NOMO-1 treated with DMSO at 0.1 percent for 48 hours (cell line): ENCODE results near the gene RAPGEF5.

Source experiments
- DNase-seq: peaks from one replicate; lab custom pipeline; 2025; ENCODE audit not compliant: unreplicated experiment; lab: John Stamatoyannopoulos, UW

The RAPGEF5 gene

DNA sequence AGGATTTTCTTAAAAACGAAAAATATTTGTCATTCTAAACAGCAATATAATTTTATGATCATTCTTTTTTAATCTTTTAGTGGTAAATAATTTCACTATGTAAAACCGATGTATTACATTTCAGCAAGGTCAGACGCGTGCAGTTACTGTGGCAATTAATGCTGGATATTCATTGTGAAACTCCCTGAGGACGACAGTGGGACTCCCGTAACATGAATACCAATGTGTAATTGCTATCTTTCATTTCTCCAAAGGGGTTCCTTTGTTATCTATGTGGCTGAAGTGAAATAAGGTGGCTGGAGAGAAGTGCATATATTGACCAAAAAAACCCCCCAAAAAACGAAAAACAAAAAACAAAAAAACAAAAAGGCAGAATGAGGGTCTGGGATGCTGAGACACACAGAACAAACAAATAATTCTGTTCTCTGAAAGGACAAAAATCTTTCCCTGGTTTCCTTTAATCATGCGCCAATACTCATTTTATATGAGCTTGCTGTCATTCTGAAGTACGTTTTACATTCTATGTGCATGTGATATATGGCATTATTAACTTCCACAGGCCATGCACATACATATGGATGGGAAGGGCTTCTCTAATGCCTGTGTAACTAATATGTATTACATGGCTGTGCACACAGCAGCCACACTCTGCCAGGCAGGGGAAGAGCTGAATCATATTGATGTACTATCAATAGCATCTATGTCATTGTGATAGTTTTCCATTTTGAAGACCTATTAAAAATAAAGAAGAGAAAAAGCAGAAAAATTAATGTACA lies 161.4 kb downstream of the RAPGEF5 start:
- DNase-seq, result no peak

DNA sequence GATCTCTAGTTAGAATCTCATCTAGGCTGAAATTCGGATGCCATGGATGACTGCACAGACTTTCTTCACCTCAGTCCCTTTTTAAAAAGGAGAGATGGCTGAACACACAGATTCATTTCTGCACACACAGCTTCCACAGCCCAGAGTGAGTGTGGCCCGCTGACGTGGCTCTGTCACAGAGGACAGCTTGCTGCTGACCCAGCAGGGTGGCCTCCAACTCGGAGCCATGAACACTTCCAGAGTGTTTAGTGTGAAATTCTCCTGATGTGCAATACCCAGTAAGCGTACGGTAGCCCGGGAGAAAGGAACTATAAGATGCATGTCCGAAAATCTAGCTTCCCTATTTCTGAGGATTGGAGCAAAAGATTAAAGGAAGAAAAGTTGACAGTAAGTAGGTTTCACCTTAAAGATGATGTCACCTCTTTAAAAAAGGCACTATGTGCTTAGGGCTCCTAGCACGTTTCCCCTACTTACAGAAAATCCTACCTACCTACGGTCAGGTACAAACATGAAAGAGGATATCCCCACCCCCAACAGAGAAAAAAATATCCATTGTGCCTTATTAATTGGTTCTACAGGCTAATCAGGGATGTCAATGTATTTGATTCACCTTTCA lies 162.2 kb downstream of the RAPGEF5 start:
- no peak for DNase-seq

GRCh38 chr7:22193450-22193983 lies 163.4 kb downstream of the RAPGEF5 start:
- DNase-seq, result no peak

DNA sequence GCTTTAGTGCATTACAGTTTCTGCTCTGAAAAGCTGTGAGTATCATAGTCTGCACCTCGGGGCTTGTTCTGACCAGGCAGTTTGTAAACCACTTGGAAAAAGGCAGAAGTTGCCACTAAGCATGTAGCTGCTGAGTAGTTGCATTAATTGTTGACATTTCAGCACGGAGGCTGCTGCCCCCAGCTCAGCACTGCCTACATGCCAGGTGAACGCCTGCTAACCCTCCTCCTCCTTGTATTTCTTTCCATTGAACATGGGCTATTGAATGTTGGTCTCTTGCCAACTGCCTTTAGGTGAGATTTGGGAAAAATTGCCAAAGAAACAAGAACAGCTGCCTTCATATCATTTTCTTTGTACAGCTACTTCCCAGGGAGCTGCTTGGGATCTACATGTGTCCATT lies 164.2 kb downstream of the RAPGEF5 start:
- DNase-seq, result no peak

DNA sequence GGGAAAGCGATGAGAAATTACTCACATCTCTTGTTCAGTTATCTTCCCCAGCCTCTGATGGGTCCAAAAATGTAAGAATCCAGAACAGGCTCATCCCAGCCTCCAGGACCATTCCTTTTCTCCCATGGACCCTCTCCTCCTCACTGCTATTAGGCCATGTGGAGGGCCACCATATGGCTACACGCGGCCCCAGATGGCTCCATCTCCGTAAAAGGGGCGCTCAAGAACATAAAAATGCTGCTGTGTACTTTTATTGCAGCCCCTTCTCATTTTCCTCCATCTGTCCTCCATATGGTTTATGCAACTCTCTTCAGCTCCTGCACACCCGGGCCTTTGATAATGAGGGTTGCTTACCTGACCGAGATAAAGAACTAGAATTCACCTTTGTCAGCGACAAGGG lies 166.2 kb downstream of the RAPGEF5 start:
- no peak for DNase-seq

DNA sequence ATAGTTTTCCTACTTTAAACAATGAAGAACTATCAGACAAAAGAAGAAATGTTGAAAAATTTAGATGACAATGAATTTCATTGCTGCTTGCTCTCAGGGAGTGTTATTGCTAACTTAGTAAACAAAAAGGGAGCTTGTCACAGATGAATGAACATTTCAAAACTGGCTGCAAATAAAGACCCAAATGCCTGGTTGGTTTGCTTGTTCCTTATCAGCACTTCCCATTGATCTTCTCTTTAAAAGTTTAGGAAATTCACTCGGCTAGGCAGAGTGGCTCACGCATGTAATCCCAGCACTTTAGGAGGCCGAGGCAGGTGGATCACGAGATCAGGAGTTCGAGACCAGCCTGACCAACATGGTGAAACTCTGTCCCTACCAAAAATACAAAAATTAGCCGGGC lies 167.2 kb downstream of the RAPGEF5 start:
- no peak for DNase-seq

GRCh38 chr7:22189230-22189629 lies 167.7 kb downstream of the RAPGEF5 start:
- DNase-seq, result no peak

DNA sequence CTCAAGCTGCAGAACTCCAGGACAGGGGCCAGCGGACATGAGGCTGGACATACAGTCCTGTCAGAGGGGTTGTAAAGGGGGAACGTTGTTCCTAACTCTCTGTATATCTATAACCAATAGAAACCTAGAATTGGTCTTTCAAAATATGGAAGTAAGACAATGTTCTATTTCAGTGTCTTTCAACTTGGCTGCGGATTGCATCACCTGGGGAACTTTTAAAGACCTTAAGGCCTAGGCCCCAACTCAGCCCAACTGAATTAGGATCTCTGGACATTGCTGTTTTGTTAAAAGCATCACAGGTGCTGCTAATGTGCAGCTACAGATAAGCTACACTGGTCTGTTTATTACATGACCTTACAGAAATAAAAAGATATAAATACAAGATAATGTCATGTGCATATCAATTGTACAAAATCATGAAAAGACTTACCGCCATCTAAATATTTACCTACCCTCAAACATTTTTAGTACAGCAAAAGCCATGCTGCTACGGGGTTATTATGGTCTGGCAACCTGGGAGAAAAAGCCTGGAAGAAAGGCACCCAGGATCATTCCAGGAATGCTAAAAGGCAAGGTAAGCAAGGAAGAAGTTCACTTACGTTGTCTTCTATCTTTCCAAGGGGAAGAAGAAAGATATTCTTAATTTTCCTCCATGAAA lies 169.1 kb downstream of the RAPGEF5 start:
- no peak for DNase-seq

DNA sequence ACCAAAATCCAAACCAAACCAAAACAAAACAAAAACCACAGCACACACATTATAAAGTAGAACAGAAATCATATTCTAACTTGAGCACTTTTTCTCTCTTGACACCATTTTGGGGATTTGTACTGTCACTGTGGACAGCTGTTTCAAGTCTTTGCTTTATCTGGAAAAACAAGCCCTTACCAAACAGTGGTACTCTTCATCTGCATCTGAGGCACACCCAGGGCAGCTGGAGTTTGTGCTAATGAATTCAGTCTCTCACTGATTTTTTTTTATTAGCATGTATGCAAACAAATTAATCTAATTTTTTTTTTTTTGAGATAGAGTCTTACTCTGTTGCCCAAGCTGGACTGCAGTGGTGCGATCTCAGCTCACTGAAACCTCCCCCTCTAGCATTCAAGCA lies 171.4 kb downstream of the RAPGEF5 start:
- no peak for DNase-seq

GRCh38 chr7:22184549-22185199 lies 172.3 kb downstream of the RAPGEF5 start:
- DNase-seq, result no peak

GRCh38 chr7:22183522-22184280 lies 173.3 kb downstream of the RAPGEF5 start:
- DNase-seq, result no peak

DNA sequence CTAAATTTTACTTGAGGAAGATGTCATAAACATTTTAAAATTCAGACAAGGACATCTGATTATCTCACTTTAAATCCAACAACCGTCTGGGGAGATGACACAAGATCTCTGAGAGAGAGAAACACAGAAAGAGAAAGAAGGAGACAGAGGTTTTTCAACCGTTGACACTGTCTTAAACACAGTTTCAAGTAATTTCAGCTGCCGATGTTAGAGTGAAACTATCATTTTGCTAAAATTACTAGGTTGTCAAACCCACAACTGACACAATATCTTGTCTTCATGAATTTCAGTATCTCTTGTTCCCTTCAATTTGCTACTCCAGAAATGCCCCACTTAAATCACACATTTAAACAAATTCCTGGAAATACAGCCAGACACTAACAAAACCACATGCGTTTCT lies 174.8 kb downstream of the RAPGEF5 start:
- no peak for DNase-seq

GRCh38 chr7:22181663-22182062 lies 175.3 kb downstream of the RAPGEF5 start:
- no peak for DNase-seq

DNA sequence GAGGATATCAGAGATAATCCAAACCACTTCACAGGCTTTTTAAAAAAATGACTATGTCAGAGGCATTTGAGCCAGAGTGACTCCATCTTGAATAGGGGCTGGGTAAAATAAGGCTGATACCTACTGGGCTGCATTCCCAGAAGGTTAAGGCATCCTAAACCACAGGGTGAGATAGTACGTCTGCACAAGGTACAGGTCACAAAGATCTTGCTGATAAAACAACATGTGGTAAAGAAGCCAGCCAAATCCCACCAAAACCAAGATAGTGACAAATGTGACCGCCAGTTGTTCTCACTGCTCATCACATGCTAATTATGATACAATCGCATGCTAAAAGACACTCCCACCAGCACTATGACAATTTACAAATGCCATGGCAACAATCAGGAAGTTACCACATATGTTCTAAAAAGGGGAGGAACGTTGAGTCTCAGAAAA lies 177.5 kb downstream of the RAPGEF5 start:
- no peak for DNase-seq

DNA sequence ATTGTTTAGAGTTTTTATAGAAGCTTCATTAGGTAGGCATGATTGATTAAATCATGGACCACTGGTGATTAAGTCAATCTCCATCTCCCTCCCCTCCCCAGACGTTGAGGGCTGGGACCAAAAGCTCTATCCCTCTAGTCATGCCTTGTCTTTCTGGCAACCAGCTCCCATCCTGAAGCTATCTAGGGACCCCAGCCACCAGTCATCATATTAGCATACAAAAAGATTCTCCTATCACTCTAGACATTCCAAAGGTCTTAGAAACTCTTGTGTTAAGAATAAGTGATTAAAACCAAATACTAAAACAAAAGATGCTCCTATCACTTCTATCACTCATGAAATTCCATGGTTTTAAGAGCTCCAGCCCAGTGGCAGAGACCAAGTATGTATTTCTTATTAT lies 178.2 kb downstream of the RAPGEF5 start:
- no peak for DNase-seq

DNA sequence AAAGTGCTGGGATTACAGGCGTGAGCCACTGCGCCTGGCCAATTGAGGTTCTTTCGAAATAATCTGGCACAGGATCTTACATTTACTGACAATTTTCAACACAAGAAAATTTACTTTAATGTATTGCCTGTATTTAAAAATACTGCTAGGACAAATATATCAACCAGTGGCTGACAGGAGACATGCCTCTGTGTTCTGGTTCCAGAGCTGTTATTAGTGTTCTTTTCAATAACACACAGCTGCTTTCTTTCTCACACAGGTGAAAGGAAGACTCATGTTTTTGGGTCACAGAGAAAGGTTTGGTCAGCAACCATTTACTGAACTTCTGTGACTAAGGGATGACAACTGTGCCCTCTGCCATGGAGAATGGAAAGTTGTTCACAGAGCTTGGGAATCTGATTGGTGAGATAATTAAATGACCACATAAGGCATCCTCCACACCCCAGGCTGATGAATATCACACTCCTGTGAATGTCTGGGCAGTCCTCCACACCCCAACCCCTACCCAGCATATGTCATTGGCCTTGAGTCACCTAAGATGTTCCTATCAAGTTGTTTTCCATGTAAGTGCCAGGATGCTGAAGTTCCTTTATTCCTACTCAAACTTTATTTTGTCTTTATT lies 180.1 kb downstream of the RAPGEF5 start:
- no peak for DNase-seq

- DNase-seq, result no peak
Observed at GRCh38 chr7:22174574-22174953, 182.4 kb downstream of the RAPGEF5 start.

DNA sequence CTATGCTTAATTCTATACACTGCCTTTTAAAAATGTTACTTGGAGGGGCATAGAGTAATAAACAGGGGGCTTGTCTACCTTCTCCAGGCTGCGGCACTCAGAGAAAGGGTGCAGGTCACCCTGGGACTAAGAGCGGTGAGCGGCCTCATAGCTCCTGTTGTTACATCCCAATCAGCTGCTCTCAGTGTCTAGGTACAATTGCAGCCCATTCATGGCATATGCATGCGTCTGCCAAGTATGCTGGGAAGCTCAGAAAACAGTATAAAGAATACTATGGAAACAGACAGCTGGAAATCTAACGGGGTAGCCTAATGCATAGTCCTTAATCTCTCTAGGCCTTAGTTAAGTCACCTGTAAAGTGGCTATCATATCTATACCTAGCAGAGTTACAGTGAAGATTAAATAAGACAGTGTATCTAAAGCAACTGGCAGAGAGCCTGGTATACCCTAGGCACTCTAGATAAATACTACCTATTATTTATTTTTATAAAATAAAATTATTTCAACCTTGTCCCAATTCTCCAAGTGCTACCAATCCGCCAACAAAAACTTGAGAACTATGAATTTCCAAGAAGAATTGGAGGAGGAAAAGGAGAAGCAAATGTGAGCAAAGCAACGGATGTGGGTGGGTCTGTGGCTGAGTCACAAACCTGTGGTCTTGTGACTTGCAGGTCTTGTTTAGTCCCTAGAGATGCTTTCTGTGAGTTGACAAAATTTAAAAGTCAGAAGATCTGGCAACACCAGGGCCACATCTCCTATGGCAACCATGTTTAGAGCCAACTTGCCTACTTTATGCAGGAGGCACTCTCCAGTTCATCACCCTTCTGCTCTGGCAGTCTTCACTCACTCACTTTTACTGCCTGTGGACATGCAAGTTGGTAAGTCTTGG lies 183.0 kb downstream of the RAPGEF5 start:
- peak; percentile 30 for DNase-seq

- no peak for DNase-seq
Observed at GRCh38 chr7:22168129-22168634, 188.8 kb downstream of the RAPGEF5 start.
